Tibial nerve (tissue), 4 donors: ENCODE results near the gene ATP6V0E2. TPM values are rescaled to one million over a fixed set of nuclear protein-coding genes. Genes with fewer than 3 reads are reported as not detected.

ENCODE experiments used
- small RNA-seq: library from RNA; depleted of rRNA; stranded (forward); fragments of <200 nt; gene quantifications from one replicate; pipeline ENCODE3, GENCODE V24; 2016
- total RNA-seq, 4 donors: library from RNA; depleted of rRNA; stranded (reverse); fragments of >200 nt; gene quantifications; one replicate each; pipeline ENCODE4 v1.1.0, GENCODE V29; 2016

The ATP6V0E2 gene
- total RNA-seq, 4 donors from 2014 or later, result 28.7 to 49.5 (median 38.1) TPM

Small RNA genes within 50 kb of the gene (small RNA-seq; reads per million reads assigned to genes)
- gene AC093458.1, result not detected

Other genes starting within 250 kb of the ATP6V0E2 start
- 10 to 100 TPM in 1 of 4 donors, 1 to 10 TPM in 3; 3.3 to 15.9 (median 5.5) TPM for gene ZNF467, start 100.4 kb upstream of the ATP6V0E2 start, total RNA-seq
- 10 to 100 TPM; 17.2 to 42.0 (median 29.4) TPM for gene ZNF862, start 35.6 kb upstream of the ATP6V0E2 start, total RNA-seq